ENCODE data around the gene ANTXRL.

GRCh38 chr10:46289209-46289810, 2.5 kb downstream of the ANTXRL start:
- TF ChIP-seq REST (IDR thresholded peaks at IDR 0.05; ENCODE audit: insufficient read depth in 1 of 2, low read depth in 2 of 2, low read length in 2 of 2) (no peak), TAF1 (IDR thresholded peaks at IDR 0.05; ENCODE audit: borderline replicate concordance, insufficient read depth, low read length) (no peak)
